Left colon (tissue), 2 donors: ENCODE data around the gene FAM131A. TPM values are rescaled to one million over a fixed set of nuclear protein-coding genes. Genes with fewer than 3 reads are reported as not detected.

Source experiments
- ATAC-seq: fragments of 200-7000 bp; cut with Tn5 transposase; one replicate; pipeline ENCODE4 v1.9.1; 2020; ENCODE audit warnings: mild to moderate bottlenecking, moderate library complexity
- DNase-seq, 2 donors: peaks; one replicate each; pipeline ENCODE4 v3.0.0-alpha.2; 2020
- intact Hi-C, 2 donors: fragments of 100-400 bp; cut with DNase I in 1 of 2; cut with micrococcal nuclease in 1 of 2; formaldehyde crosslinking; loops; one replicate each; pipeline versions ENCODE4 v1.11.2 to v1.14.0; 2022; cut with DNase I, micrococcal nuclease
- total RNA-seq, 2 donors: library from RNA; stranded (reverse); fragmentation: NEBNext Ultra II Directional; extraction: Animal tissue kit (Norgen Biotek cat#: 25700); gene quantifications; one replicate each; pipeline ENCODE4 v1.2.1, GENCODE V29; 2021
- donor health status: DM: no; HTN: no; CAD: no.
- donor health status: DM: yes; HTN: yes; CAD: no.

The FAM131A gene
- total RNA-seq, 2 donors from 2014 or later: 16.2 to 20.9 TPM

GRCh38 chr3:184381261-184382224 is 44.1 kb downstream of the FAM131A start:
- no peak for DNase-seq
- intact Hi-C loops: no loop called here
- ATAC-seq: peak; percentile 31

DNA sequence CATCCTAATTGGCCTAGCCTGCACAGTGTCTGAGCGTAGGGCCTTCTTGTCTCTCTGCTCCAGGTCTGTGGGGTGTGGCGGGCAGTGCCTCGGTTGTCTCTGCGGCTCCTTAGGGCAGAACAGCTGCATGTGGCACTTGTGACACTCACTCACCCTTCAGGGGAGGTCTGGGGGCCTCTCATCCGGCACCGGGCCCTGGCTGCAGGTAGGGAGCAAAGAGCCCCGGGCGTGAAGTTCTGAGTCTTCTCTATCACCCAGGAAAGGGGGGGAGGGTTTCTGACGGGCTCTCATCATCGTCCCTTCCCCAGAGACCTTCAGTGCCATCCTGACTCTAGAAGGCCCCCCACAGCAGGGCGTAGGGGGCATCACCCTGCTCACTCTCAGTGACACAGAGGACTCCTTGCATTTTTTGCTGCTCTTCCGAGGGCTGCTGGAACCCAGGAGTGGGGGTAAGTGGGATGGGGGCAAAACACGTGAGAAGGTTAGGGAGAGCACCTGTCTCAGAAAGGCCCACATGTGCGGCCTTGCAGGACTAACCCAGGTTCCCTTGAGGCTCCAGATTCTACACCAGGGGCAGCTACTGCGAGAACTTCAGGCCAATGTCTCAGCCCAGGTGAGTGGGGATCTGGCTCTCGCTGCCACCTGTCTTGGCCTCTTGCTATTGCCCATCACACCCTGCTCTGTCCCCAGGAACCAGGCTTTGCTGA is 45.1 kb downstream of the FAM131A start:
- ATAC-seq (no peak), DNase-seq (no peak)
- intact Hi-C loops: no loop called here

- DNase-seq (no peak), ATAC-seq (no peak)
- intact Hi-C loops: no loop called here
Observed at GRCh38 chr3:184383033-184383740, 45.8 kb downstream of the FAM131A start.

DNA sequence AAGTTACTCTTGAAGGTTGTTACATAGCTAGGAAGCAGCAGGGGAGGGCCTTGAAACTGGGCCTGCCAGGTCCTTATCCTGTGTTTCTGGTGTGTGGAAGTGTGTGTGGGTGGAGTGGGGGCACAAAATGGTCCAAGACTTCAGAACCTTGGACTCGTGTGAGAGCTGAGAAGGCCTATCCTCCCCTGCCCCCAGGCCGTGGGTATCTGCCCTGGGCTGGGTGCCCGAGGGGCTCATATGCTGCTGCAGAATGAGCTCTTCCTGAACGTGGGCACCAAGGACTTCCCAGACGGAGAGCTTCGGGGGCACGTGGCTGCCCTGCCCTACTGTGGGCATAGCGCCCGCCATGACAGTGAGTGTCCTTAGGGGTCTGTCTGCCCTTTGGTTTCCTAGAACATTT is 46.9 kb downstream of the FAM131A start:
- intact Hi-C loops: no loop called here
- DNase-seq (no peak), ATAC-seq (no peak)

DNA sequence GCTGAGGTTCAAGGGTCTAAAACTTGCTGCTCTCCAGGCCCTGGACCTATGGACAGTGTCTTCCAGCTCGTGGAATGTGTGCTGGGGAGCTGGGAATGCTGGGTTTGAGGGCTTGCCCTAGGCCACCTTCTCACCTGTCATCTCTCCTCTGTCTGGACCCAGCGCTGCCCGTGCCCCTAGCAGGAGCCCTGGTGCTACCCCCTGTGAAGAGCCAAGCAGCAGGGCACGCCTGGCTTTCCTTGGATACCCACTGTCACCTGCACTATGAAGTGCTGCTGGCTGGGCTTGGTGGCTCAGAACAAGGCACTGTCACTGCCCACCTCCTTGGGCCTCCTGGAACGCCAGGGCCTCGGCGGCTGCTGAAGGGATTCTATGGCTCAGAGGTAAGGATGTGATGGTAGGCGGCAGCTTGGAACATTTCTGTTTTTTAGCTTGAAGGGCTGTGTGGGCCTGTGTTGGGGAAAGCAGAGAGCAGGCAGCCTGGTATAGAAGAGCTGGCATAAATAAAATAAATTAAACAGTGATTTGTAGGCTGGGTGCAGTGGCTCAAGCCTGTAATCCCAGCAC is 47.5 kb downstream of the FAM131A start:
- ATAC-seq (no peak), DNase-seq (no peak)
- intact Hi-C loops: no loop called here

DNA sequence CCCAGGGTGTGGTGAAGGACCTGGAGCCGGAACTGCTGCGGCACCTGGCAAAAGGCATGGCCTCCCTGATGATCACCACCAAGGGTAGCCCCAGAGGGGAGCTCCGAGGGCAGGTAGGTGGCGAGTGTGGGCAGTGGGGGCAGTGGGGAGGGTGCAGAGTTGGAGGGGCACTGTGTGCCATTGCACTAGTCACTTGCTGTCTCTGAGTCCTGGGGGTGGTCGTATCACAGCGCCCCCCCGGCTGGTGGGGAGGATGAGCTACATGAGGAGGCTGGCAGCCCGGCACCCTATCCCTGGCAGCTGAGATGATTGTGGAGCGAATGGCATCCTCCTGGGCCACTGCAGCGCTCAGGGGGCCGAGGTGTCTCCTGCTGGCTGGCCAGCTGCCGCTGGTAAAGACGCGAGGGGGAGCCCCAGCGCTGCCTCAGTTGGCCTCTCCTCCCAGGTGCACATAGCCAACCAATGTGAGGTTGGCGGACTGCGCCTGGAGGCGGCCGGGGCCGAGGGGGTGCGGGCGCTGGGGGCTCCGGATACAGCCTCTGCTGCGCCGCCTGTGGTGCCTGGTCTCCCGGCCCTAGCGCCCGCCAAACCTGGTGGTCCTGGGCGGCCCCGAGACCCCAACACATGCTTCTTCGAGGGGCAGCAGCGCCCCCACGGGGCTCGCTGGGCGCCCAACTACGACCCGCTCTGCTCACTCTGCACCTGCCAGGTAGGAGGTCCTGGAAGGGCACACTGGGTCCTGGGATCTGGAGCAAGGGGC is 48.8 kb downstream of the FAM131A start:
- DNase-seq (no peak), ATAC-seq (no peak)
- intact Hi-C loops: no loop called here

- ATAC-seq: no peak
- no peak for DNase-seq
- intact Hi-C loops: no loop called here
Observed at GRCh38 chr3:184387174-184387714, 49.8 kb downstream of the FAM131A start.

DNA sequence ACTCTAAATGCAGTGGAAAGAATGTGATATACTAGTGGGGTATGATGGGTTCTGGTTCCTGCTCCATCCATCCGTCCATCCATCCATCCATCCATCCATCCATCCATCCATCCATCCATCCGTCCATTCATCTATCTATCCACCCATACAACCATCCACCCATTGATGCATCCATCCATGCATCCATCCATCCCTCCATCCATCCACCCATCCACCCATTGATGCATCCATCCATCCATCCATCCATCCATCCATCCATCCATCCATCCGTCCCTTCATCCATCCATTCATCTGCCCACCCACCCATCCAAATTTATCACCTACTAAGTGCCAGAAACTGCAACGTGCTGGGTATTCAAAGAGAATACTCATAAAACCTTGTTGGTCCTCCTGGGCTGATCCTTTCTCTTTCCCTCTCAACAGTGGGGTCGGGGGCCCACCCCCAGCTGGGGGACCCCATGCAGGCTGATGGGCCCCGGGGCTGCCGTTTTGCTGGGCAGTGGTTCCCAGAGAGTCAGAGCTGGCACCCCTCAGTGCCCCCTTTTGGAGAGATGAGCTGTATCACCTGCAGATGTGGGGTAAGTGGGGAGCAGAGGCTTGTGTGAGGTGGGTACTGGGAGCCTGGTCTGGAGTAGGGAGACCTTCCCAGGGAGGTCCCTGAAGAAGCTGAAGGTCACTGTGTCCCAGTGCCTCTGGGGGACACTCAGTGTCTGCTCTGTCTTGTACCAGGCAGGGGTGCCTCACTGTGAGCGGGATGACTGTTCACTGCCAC is 51.0 kb downstream of the FAM131A start:
- no peak for ATAC-seq
- intact Hi-C loops: no loop called here
- no peak for DNase-seq

DNA sequence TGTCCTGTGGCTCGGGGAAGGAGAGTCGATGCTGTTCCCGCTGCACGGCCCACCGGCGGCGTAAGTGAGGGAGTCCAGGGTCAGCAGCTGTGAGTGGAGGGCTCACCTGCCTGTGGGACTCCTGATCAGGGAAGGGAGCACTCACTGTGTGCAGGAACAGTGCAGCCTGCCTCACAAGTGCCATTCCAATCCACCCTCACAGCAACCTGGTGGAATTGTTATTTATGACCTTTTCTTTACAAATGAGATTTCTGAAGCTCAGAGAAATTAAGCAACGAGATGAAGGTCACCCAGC is 51.5 kb downstream of the FAM131A start:
- no peak for DNase-seq
- ATAC-seq: no peak
- intact Hi-C loops: no loop called here

DNA sequence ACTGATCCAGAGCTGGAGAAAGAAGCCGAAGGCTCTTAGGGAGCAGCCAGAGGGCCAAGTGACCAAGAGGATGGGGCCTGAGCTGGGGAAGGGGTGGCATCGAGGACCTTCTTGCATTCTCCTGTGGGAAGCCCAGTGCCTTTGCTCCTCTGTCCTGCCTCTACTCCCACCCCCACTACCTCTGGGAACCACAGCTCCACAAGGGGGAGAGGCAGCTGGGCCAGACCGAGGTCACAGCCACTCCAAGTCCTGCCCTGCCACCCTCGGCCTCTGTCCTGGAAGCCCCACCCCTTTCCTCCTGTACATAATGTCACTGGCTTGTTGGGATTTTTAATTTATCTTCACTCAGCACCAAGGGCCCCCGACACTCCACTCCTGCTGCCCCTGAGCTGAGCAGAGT is 52.0 kb downstream of the FAM131A start:
- intact Hi-C loops: no loop called here
- ATAC-seq (no peak), DNase-seq (no peak)

DNA sequence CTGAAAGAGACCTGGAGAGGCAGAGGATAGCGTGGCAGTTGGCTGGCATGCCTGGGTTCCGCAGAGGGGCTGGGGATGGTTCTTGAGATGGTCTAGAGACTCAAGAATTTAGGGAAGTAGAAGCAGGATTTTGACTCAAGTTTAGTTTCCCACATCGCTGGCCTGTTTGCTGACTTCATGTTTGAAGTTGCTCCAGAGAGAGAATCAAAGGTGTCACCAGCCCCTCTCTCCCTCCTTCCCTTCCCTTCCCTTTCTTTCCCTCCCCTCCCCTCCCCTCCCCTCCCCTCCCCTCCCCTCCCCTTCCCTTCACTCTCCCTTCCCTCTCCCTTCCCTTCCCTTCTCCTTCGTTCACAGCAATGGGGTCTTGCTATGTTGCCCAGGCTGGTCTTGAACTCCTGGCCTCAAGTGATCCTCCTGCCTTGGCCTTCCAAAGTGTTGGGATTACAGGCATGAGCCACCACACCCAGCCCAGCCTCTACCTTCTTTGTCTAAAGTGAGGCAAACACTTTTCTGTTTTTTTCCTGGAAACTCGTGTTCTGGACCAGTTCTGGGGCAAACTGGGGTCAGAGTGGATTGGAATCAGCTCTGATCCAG is 52.6 kb downstream of the FAM131A start:
- no peak for ATAC-seq
- intact Hi-C loops: no loop called here
- no peak for DNase-seq

- no peak for DNase-seq
- ATAC-seq: no peak
- intact Hi-C loops: no loop called here
Observed at GRCh38 chr3:184391266-184391665, 53.9 kb downstream of the FAM131A start.

GRCh38 chr3:184395320-184395660 is 57.9 kb downstream of the FAM131A start:
- ATAC-seq (no peak), DNase-seq (no peak)
- intact Hi-C loops: no loop called here

Other genes starting within 250 kb of the FAM131A start
- gene HTR3E, start 240.5 kb upstream of the FAM131A start, total RNA-seq: under 1 TPM; 0.50 to 0.70 TPM
- gene EIF2B5, start 202.2 kb upstream of the FAM131A start, total RNA-seq: 10 to 100 TPM; 32.6 to 40.8 TPM
- 10 to 100 TPM; 63.2 to 66.3 TPM for gene DVL3, start 182.2 kb upstream of the FAM131A start, total RNA-seq
- gene AP2M1, start 162.7 kb upstream of the FAM131A start, total RNA-seq: 100 to 1,000 TPM; 211 to 219 TPM
- gene ABCF3, start 151.4 kb upstream of the FAM131A start, total RNA-seq: 10 to 100 TPM; 56.1 to 69.2 TPM
- gene VWA5B2, start 108.0 kb upstream of the FAM131A start, total RNA-seq: 1 to 10 TPM; 2.2 to 3.3 TPM
- 10 to 100 TPM; 25.0 to 40.3 TPM for gene ALG3, start 88.6 kb upstream of the FAM131A start, total RNA-seq
- 1 to 10 TPM; 3.5 to 5.3 TPM for gene EEF1AKMT4, start 87.9 kb upstream of the FAM131A start, total RNA-seq
- under 1 TPM in 1 of 2 donors, not detected in 1; 0.39 TPM for gene CAMK2N2, start 76.0 kb upstream of the FAM131A start, total RNA-seq
- gene ECE2, start 61.6 kb upstream of the FAM131A start, total RNA-seq: under 1 TPM; 0.20 to 0.24 TPM
- 100 to 1,000 TPM; 174 to 187 TPM for gene PSMD2, start 38.4 kb upstream of the FAM131A start, total RNA-seq
- gene EIF4G1, start 23.0 kb upstream of the FAM131A start, total RNA-seq: 100 to 1,000 TPM; 245 to 322 TPM
- 10 to 100 TPM; 73.2 to 89.9 TPM for gene CLCN2, start 24.0 kb downstream of the FAM131A start, total RNA-seq
- gene POLR2H, start 24.1 kb downstream of the FAM131A start, total RNA-seq: 10 to 100 TPM; 96.7 to 96.8 TPM
- not detected for gene THPO, start 40.6 kb downstream of the FAM131A start, total RNA-seq
- 1 to 10 TPM; 2.1 to 2.6 TPM for gene CHRD, start 42.5 kb downstream of the FAM131A start, total RNA-seq
- 10 to 100 TPM; 29.2 to 32.9 TPM for gene EPHB3, start 224.2 kb downstream of the FAM131A start, total RNA-seq